Lung microvascular endothelial cell (primary cell): ENCODE results near the gene CD99L2. TPM values are rescaled to one million over a fixed set of nuclear protein-coding genes. Genes with fewer than 3 reads are reported as not detected.

Source experiments
- DNase-seq, 2 donors: peaks; one replicate each; pipeline versions ENCODE4 v3.0.0 to v3.0.0-alpha.2; 2010; ENCODE audit warnings: low read depth in 2 of 2
- total RNA-seq: library from RNA; depleted of rRNA; stranded (reverse); fragments of >200 nt; gene quantifications from 2 replicates; pipeline ENCODE4 v1.2.1, GENCODE V29; 2014

The CD99L2 gene, protein sequence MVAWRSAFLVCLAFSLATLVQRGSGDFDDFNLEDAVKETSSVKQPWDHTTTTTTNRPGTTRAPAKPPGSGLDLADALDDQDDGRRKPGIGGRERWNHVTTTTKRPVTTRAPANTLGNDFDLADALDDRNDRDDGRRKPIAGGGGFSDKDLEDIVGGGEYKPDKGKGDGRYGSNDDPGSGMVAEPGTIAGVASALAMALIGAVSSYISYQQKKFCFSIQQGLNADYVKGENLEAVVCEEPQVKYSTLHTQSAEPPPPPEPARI
- total RNA-seq, result 28.3 and 36.9 TPM in 2 replicates

DNA sequence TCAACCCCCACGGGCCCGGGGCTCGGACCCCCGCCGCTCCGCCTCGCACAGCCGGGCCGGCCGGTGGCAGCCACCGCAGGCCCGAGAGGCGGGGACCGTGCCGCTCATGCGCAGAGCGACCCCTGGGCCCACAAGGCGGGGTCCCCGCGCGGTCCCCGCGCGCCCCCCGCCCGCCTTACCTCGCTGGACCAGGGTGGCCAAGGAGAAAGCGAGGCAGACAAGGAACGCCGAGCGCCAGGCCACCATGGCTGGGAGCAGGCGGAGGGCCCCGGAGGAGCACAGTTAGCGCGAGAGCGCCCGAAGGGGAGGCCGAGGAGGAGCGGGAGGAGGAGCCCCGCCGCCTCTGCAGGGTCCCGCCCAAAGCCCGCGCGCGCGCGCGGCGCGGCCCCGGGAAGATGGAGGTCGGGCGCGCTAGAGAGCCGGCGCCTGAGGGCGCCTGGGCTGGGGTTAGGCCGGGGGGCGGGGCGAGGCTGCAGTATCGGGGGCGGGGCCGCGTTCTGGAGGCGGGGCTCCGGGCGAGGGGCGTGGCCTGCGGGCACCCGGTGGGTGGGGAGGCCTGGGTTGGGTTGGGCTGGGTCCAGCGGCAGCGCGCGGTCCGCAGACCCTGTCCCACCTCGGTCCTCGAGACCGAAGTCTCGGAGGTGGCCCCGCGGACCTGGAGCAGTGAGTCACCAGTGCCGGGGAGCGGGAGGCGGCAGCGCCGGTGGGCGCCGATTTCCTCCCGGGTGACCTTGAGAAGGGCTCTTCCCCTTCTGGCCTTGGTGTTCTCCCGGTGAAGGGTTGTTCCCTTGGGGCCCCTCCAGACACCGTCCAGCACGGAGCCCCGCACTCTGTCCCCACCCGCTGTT, at the start of gene CD99L2:
CD99L2 (minus strand) TSS at position 326 of the 848 bp plus-strand sequence; CDS start at position 246, 80 bp downstream.
- DNase-seq, result peak; percentile 85 to 89

DNA sequence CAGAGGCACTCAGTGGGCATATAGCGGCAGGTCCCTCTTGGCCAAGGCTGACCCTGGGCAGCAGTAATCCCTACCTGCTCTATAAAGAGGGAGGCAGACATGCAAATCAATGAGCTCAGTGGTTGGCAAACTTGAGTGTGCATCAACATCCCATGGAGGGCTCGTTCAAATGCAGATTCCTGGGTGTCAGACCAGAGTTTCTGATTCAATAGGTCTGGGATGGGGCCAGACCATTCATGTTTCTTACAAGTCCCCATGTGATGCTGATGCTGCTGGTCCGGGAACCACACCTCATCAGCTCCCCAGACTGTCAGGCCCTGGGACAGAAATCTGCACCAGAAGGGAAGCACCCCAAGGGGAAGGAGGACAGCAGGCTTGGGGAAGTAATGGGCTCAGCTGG, 45.8 kb upstream of the CD99L2 start:
- no peak for DNase-seq

DNA sequence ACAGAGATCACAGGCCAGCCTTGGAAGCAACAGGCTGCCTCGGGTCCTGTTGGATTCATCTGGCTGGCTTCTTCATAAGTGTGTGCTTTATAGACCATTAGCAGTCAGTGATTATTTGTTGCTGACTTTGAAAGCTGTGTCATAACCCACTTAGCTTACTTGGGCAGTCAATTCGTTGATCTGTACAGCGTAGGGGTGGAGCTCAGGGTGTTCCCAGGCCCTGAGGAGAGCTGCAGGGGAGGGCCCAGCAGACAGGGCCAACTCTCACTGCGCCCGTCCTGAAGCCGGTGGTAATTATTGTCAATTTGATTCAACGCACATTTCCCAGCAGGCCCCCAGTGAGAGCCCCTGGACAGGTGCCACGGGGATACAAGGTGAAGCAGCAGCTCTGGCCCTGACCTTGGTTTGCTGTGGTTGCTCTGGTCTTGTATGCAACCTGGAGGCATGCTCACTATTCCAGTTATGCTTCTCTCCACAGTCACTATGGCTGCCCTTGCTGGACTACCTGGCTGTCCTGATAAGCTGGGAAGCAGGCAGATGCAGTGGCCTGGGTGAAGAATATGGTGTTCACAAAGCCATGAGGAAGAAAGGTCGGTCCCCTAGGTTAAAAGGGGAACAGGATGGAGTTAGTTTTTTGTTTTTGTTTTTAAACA, 44.6 kb upstream of the CD99L2 start:
- DNase-seq, result no peak

DNA sequence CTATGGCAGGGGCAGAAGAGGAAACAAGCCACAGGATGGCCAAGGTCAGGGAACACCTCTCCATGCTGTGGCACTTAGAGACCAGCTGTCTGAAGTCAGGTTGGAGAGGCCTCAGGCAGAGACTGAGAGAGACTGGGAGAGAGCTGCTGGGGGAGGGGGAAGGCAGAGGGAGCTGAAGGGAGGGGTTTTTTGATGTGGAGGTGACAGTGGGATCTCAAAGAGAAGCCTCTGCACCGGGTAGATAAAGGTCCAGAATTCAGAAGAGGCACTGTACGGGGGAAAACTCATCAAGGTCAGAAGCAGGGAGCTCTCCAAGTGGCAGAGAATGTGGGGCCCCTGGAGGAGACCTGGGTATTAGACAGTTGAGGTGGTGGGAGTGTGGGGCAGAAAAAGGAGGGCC, 43.1 kb upstream of the CD99L2 start:
- DNase-seq, result no peak

DNA sequence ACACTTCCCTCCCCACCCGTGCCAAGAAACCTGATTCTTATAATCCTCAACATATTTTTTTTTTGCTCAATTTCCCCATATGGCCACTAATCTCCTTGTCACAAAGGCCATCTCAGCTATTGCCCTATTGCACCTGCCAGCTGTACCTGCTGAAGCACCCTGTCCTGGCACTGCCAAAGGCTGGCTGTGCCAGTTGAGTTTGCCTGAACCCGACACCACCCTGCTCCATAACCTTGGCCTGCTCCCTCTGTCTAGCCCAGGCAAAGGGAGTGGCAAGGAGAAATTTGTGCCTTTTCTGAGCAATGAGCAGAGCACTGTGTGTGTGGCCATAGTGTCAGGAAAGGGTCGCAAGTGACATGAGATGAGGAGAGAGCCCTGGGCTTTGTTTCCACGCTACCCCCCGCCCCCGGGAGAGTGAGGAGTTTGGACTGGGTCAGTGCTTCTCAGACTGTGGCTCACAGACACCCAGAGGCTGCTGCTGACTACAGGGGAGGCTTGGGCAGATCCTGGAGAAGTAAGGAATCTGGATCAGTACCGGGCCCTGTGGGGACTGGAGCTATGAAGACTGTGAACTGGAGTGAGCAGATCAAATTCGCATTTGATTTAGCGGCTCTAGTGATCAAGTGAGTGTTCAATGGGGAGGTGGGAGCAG, 42.5 kb upstream of the CD99L2 start:
- no peak for DNase-seq

DNA sequence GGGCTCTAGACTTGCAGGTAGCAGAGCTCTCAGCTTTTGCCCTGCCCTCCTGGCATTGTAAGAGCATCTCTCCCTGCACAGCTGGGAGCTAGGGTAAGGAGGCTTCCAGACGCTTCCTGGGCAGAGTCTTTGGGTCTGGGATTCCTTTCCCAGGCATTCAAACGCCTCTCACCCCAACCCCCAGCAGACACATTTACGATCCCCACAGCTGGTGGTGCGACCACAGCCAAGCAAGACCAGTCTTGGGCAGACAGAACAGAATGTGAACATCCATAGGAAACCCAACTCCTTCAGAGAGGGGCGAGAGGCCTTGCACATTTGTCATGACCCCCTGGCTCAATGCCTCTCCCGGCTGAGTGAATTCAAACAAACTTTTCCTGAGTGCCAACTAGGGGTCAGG, 38.1 kb upstream of the CD99L2 start:
- no peak for DNase-seq

DNA sequence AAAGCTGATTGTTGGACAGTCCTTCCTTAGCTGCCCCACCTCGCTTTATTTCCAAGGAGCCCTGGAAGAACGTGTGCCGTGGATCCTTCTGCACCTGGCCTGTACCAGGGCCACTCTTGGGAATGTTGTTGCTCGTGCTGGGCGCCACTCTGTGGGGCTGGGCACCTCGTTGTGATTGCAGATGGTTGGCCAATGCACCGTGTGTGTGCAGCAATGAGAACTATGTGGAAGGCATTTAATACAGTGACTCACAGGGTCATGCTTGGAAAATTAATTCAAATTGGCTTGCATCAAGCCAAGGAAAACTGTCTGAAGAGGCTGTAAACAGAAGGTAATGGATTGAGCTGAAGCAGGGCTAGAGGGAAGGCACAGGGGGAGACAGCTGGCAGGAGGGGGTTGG, 37.0 kb upstream of the CD99L2 start:
- DNase-seq, result no peak

DNA sequence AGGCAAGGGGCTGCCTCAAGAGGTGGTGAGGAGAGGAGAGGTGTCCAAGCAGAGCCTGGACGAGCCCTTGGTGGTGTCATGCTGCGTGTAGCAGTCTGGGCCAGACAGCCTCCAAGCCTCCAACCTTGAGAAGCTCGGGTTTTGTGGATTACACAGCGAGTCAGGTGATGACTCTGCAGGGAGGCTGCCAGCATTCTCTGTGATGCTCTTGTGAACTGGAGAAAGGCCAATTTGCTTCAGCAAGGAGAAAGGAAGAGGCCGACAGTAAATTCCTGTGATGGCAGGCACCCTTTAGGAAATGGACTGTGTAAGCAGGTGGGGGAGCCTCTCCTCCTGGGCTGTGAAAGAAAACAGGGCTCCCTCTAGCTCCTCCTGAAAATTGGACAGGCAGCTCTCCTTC, 36.0 kb upstream of the CD99L2 start:
- DNase-seq, result no peak

DNA sequence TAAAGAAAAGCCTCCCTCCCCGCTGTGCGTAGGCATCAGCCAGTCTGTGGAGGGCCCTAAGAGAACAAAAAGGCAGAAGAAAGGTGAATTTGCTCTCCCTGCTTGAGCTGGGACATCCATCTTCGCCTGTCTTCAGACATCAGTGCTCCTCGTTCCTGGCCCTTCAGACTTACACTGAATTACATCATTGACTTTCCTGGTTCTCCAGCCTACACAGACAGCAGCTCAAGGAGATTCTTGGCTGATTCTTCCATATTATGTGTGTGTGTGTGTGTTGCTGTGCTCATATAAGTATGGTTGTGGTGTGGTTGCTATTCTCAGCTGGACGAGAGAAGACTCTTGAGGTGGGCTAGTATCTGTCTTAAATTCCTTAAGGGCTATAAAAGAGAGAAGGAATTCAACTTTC, 35.5 kb upstream of the CD99L2 start:
- DNase-seq, result no peak

DNA sequence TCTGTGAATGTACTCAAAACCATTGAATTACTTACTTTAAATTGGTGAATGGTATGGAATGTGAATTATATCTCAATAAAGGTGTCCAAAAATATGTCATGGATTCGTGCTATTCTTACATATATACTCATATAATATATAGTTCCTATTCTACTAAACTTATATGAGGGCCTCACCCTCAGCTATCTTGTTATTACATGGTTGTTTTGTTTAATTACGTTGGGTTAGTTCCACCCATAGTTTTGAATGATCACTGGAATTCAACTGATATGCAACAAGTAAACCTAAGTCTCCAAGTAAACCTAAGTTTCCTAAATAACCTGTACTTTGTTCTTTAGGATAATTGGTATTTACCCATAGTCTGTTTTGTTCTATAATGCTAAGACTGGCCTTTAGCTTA, 30.6 kb upstream of the CD99L2 start:
- no peak for DNase-seq

DNA sequence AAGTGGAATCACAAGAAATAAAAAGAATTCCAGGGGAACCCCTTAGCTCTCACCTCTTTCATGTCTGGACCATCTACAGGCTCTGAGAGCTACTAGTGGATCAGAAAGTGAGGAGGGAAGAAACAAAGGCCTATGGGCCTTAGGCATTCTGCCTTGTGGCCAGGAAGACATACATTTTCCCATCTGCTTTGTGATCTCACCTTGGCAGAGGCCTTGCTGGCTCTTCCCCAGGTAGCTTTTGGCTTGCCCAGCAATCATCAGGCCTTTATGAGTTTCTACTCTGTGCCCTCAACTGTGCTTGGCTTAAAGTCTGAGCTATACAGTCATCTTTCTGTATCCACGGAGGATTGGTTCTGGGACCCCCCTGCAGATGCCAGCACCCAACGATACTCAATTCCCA, 28.3 kb upstream of the CD99L2 start:
- DNase-seq, result no peak

DNA sequence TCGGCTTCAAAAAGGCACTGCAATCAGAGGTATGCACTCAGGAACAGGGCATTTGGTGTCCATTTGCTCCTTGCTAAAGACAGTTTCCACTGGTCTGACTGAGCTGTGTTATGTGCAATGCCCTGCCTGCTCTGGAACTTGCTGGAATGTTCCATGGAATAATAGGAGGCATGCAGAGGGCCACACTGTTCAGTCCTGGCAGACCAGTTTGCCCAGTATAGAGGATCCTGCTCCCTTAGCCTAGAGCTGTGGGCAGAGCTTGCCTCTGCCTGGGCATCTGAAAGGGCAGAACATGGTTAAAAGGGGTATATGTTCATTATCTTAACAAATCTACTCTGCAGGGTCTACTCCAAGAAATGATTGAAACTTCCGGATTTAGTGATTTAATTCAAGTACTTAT, 27.8 kb upstream of the CD99L2 start:
- peak in 1 of 2 donors; percentile 36 for DNase-seq

DNA sequence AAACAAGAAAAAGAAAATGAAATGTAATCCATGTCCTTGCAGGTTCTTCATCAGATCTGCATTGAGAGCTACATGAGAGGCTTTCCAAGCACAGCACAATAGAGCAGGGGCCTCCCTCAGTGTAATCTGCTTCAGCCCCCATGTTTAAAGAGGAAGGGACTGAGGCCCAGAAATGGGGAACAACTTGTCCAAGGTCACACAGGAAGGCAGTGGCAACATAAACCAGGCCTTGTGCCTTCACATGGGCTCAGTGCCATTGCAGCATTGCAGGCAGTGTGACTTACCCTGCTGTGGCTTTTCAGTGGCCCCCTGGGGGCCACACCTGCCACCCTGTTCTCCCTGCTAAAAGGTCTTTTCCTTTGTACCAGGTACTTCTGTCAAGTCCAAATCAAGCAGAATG, 20.9 kb upstream of the CD99L2 start:
- DNase-seq, result no peak

DNA sequence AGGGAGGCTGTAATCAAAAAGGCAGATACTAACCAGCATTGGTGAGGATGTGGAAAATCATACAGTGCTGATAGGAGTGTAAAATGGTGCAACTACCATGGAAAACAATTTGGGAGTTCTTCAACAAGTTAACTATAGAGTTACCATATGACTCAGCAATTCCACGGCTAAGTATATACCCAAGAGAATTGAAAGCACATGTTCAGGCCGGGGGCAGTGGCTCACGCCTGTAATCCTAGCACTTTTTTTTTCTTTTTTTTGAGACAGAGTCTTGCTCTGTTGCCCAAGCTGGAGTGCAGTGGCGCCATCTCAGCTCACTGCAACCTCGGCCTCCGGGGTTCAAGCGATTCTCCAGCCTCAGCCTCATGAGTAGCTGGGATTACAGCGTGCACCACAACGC, 15.0 kb upstream of the CD99L2 start:
- no peak for DNase-seq

DNA sequence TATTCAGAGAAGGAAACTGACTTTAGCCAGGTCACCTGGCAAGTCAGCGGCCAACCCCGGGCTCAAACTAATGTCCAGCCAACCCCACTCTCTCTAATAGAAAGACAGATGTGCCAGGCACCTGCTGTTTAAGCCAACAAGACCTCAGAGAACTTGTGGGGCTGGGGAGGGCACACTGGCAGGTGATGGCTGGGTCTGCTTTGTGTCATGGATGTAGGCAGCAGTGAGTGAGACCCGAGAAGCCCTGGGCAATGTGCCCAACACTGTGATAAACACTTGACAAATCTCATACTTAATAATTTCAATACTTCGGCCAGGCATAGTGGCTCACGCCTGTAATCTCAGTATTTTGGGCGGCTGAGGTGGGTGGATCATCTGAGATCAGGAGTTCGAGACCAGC, 9.0 kb upstream of the CD99L2 start:
- no peak for DNase-seq

DNA sequence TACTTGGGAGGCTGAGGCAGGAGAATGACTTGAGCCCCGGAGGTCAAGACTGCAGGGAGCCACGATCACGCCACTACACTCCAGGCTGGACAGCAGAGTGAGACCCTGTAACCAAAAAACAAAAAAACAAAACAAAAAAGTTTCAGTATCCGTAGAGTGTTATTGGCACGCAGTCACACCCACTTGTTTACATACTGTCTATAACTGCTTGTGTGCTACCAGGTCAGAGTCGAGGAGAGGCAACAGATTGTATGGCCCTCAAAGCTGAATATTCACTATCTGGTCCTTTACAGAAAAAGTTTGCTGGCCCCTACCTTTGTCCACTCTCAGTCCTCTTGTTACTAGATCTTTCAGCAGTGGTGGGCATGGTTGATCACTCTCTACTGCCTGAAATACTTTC, 8.2 kb upstream of the CD99L2 start:
- DNase-seq, result no peak

DNA sequence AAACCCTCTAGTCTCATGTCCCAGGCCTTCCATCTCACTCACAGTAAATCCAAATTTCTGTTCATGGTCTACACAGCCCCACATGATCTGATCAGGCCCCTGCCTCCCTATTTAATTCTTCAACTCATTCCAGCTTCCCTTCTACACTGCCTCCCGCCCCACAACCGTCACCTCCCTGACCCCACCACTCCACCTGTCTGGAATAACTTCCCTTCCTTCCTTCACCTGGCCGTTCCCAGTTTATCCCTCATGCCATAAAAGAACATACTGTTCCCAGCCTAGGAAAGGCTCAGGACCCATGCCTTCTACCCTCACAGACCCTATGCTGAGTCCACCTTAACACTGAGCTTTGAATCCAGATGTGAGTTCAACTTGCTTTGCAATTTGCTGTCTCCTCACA, 6.8 kb upstream of the CD99L2 start:
- DNase-seq, result no peak

DNA sequence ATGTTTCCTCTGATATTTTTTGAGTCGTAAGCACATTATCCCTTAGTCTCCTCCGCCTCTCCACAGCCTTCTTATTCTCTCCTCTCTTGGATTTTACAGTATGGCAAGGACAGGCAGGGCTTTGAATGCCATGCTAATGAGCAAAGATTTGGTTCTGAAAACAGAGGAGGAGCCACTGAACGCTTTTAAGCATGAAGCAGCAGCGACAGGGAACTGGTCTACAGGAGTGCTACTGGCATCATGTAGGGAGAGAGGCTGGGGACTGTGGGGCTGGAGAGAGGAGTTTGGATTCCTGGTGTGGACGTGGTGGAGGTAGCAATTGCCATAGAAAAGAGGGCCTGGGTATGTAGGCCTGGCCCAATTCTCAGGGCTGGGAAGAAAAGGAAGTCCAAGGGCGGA, 4.6 kb upstream of the CD99L2 start:
- DNase-seq, result no peak

DNA sequence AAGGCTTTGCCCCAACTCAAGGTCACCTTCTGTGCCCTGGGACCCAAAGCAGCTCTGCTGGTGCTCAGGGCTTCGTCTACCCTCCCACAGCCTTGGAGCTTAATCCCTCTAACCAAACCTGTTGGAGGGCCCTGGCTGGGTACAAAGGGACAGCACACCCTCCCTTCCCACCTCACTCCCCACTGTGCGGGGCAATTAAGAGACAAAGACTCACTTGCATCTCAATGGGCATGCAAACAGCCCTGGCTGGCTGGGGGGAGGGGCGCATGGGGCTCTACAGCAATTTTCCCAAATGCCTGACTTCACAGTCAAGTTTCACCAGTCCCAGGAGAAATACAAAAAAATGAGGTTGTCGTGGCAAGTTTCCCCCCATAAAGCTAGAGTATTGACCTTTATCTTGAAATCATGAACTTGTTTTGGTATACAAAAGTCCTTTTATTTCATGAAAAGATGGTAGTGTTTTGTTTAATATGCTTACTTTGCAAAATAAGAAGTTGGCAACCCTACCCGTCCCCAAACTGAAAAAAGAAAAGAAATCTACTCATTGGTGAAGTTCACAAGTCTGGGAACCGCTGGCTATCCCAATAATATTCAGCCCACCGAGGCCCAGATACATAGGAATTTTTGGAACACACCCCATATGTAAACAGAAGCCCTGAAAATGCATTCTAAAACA, 4.1 kb upstream of the CD99L2 start:
- DNase-seq, result no peak

DNA sequence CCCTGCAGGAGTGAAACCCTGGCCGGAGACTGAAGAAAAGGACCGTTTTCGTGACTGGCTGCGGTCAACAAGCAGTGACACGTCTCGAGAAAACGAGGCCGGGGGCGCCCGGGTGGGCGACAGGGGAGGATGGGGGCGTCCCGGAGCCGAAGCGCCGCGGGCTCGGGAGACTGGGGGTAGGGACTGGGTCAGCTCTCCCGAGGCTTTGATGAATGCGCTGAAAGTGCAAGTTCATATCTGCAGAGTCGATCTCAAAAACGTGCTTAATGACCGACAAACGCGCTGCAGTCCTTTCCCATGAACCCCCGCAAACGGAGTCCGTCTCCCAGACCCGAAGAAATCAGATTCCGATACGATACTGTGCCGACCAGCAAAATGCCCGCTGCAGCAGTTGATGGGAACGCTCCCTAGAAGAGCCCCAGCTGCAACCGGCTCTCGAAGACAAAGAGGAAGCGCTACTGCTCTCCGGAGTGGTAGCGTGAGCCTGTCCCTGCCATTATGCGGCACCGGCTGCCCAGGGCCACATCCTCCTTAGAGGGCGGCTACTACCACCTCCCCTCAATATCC, 806 bp upstream of the CD99L2 start:
- DNase-seq, result peak; percentile 11 to 18
